CD14-positive monocyte (primary cell): Measurements from ENCODE around the gene IKZF3. TPM values are rescaled to one million over a fixed set of nuclear protein-coding genes. Genes with fewer than 3 reads are reported as not detected.
A peak's percentile ranks its signal among the peaks of the same experiment; 100 is the strongest.

Experiments
- DNase-seq, 3 donors: peaks; one replicate each; pipeline ENCODE4 v3.0.0-alpha.2; 2011 to 2022
- H2AFZ ChIP-seq: 2 replicates; pipeline ENCODE4 v1.6.0; 2012; ENCODE audit warnings: mild to moderate bottlenecking, low read depth, low read length, inconsistent platforms; ENCODE audit not compliant: insufficient read depth, poor library complexity, severe bottlenecking
- H3K27ac ChIP-seq, 2 donors: 1 replicate in 1 of 2; 2 replicates in 1 of 2; pipeline ENCODE4 v1.5.1; 2012 to 2013; ENCODE audit warnings: low read length in 2 of 2, control low read depth in 1 of 2, inconsistent platforms in 1 of 2, low read depth in 1 of 2, mild to moderate bottlenecking in 1 of 2
- H3K27me3 ChIP-seq, 2 donors: one replicate each; pipeline versions ENCODE4 v1.6.0 to v1.6.1; 2011 to 2013; ENCODE audit warnings: low read length in 2 of 2; ENCODE audit not compliant: control insufficient read depth in 2 of 2, insufficient read depth in 2 of 2
- H3K36me3 ChIP-seq, 2 donors: replicated peaks in 1 of 2; 1 replicate in 1 of 2; 2 replicates in 1 of 2; pipeline versions ENCODE4 v1.5.1 to v1.6.1; 2012 to 2013; ENCODE audit warnings: low read length in 2 of 2, control low read depth in 1 of 2, inconsistent platforms in 1 of 2, mild to moderate bottlenecking in 1 of 2; ENCODE audit not compliant: insufficient read depth in 2 of 2, control insufficient read depth in 1 of 2
- H3K4me1 ChIP-seq, 2 donors: 1 replicate in 1 of 2; 2 replicates in 1 of 2; pipeline versions ENCODE4 v1.5.1 to v1.6.1; 2012 to 2013; ENCODE audit warnings: low read length in 2 of 2, control low read depth in 1 of 2, inconsistent platforms in 1 of 2, mild to moderate bottlenecking in 1 of 2, moderate library complexity in 1 of 2; ENCODE audit not compliant: insufficient read depth in 2 of 2, control insufficient read depth in 1 of 2
- H3K4me2 ChIP-seq: replicated peaks from 2 replicates; pipeline ENCODE3; 2012; ENCODE audit warnings: low read length, moderate library complexity, mild to moderate bottlenecking; ENCODE audit not compliant: poor library complexity, severe bottlenecking; ENCODE audit errors: extremely low read depth
- H3K4me3 ChIP-seq, 3 experiments: fragments of 200-600 bp in 1 of 3; sonication (generic) in 1 of 3; replicated peaks in 1 of 3; 1 replicate in 2 of 3; 2 replicates in 1 of 3; pipeline ENCODE4 v1.5.1; 2011 to 2013; ENCODE audit warnings: low read length in 3 of 3, mild to moderate bottlenecking in 3 of 3, control low read depth in 2 of 3, low read depth in 2 of 3, inconsistent platforms in 1 of 3, moderate library complexity in 1 of 3
- H3K79me2 ChIP-seq: 2 replicates; pipeline ENCODE4 v1.6.0; 2012; ENCODE audit warnings: mild to moderate bottlenecking, control low read depth, inconsistent platforms, low read length, moderate library complexity; ENCODE audit not compliant: insufficient read depth
- H3K9ac ChIP-seq: 2 replicates; pipeline ENCODE4 v1.6.0; 2017; ENCODE audit warnings: low read length, mild to moderate bottlenecking; ENCODE audit not compliant: insufficient read depth, poor library complexity, severe bottlenecking
- H3K9me3 ChIP-seq, 2 donors: replicated peaks in 1 of 2; 1 replicate in 1 of 2; 2 replicates in 1 of 2; pipeline versions ENCODE4 v1.5.1 to v1.6.1; 2012 to 2013; ENCODE audit warnings: low read length in 2 of 2, control low read depth in 1 of 2; ENCODE audit not compliant: control insufficient read depth in 1 of 2, insufficient read depth in 1 of 2
- H4K20me1 ChIP-seq: 2 replicates; pipeline ENCODE4 v1.6.0; 2012; ENCODE audit warnings: mild to moderate bottlenecking, low read length, control low read depth, moderate library complexity; ENCODE audit not compliant: insufficient read depth
- H3K27ac Mint-ChIP-seq, 7 donors: one replicate each; pipeline ENCODE4 v1.8.0; 2020; ENCODE audit warnings: mild to moderate bottlenecking in 7 of 7, mixed read lengths in 7 of 7, moderate library complexity in 6 of 7, inconsistent platforms in 2 of 7
- H3K27me3 Mint-ChIP-seq, 3 donors: one replicate each; pipeline ENCODE4 v1.8.0; 2021 to 2022; ENCODE audit warnings: low read depth in 3 of 3, mild to moderate bottlenecking in 3 of 3, mixed read lengths in 3 of 3, moderate library complexity in 3 of 3, inconsistent platforms in 1 of 3
- H3K36me3 Mint-ChIP-seq, 2 donors: one replicate each; pipeline ENCODE4 v1.8.0; 2020; ENCODE audit warnings: mixed read lengths in 2 of 2, inconsistent platforms in 1 of 2, mild to moderate bottlenecking in 1 of 2
- H3K4me1 Mint-ChIP-seq: one replicate; pipeline ENCODE4 v1.8.0; 2020; ENCODE audit warnings: mild to moderate bottlenecking, mixed read lengths
- H3K4me3 Mint-ChIP-seq, 2 donors: one replicate each; pipeline ENCODE4 v1.8.0; 2020; ENCODE audit warnings: mild to moderate bottlenecking in 2 of 2, mixed read lengths in 2 of 2, moderate library complexity in 1 of 2
- H3K9me3 Mint-ChIP-seq, 7 donors: one replicate each; pipeline ENCODE4 v1.8.0; 2020 to 2022; ENCODE audit warnings: mixed read lengths in 7 of 7, mild to moderate bottlenecking in 6 of 7, moderate library complexity in 6 of 7, inconsistent platforms in 2 of 7
- CTCF ChIP-seq: fragments of 200-600 bp; IDR thresholded peaks from one replicate; pipeline ENCODE4 v1.8.0; 2022; ENCODE audit warnings: antibody characterized with exemption, mild to moderate bottlenecking
- WGBS: methylation state at CpG from one replicate; pipeline ENCODE4 v1.1.5; 2013; ENCODE audit warnings: missing lambda C conversion rate; ENCODE audit not compliant: insufficient coverage; 5-methylcytosine and 5-hydroxymethylcytosine counted together
- intact Hi-C, 2 donors: fragments of 100-400 bp; cut with micrococcal nuclease; formaldehyde crosslinking; loops; one replicate each; pipeline versions ENCODE4 v1.15.0 to v1.15.1; 2023
- polyA plus RNA-seq, 3 donors: library from polyadenylated mRNA; depleted of rRNA in 1 of 3; unstranded in 2 of 3; stranded (reverse) in 1 of 3; fragments of 300-500 nt in 2 of 3; fragments of >200 nt in 1 of 3; fragmentation: Illumina TruSeq in 2 of 3; gene quantifications; 1 replicate in 2 of 3; 2 replicates in 1 of 3; pipeline ENCODE4 v1.2.3, GENCODE V29; 2012 to 2021

Gene IKZF3
- polyA plus RNA-seq, 3 donors = 0.05 to 0.15 (median 0.05) TPM

DNA sequence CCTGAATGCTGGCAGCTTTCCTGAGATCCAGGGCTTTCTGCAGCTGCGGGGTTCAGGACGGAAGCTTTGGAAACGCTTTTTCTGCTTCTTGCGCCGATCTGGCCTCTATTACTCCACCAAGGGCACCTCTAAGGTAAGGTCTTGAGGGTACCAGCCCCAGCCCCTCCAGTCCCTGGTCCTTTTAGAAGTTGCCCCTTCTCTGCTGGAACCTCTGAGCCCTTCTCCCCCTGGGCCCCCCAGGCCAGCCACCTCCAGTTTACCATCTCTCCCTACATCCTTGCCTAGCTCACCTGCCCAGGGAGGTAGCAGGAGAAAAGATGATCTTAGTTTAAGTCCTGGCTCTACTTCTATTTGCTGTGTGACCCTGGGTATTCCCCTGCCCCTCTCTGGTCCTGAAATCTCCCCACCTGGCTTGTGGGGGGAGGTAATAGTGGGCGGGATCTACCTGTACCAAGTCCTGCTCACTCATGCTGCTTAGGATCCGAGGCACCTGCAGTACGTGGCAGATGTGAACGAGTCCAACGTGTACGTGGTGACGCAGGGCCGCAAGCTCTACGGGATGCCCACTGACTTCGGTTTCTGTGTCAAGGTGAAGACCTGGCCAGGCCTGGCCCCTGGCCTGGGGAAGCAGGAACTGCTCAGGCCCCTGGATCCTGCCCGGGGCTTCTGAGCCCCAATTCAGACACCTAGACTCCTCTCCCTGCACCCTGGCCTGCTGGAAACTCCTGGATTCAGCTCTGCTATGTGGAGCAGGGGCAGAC, 119.9 kb downstream of the IKZF3 start:
- Histone ChIP-seq H3K4me3 (no peak overlapping the region), H3K36me3 (no peaks in the 10 kb centered on the region), H4K20me1 (no peaks in the 10 kb centered on the region), H3K9ac (no peak overlapping the region), H3K4me2 (no peak overlapping the region), H3K79me2 (no peaks in the 10 kb centered on the region), H3K9me3 (peaks cover 0 to 7% of the 10 kb centered on the region in 2 donors), H3K4me1 (peaks cover 5% of the 10 kb centered on the region in 2 donors), H3K27me3 (peaks cover 10 to 30% of the 10 kb centered on the region in 2 donors), H3K27ac (no peak overlapping the region), H2AFZ (no peak overlapping the region)
- intact Hi-C loops = no loop called here
- peak overlapping the region in 1 of 2 donors; percentile 21 for H3K4me3 Mint-ChIP-seq
- TF ChIP-seq CTCF = no peak
- peaks cover 4% of the 10 kb centered on the region for H3K4me1 Mint-ChIP-seq
- H3K9me3 Mint-ChIP-seq = peaks cover 0 to 7% (median 3%) of the 10 kb centered on the region in 7 donors
- H3K36me3 Mint-ChIP-seq = peaks cover 0 to 5% of the 10 kb centered on the region in 2 donors
- H3K27ac Mint-ChIP-seq = peak overlapping the region in 1 of 7 donors; percentile 40
- 92% methylated on average over 15 of the region's 16 CpGs for WGBS
- DNase-seq = no peak
- H3K27me3 Mint-ChIP-seq = peaks cover 35 to 60% (median 48%) of the 10 kb centered on the region in 3 donors

DNA sequence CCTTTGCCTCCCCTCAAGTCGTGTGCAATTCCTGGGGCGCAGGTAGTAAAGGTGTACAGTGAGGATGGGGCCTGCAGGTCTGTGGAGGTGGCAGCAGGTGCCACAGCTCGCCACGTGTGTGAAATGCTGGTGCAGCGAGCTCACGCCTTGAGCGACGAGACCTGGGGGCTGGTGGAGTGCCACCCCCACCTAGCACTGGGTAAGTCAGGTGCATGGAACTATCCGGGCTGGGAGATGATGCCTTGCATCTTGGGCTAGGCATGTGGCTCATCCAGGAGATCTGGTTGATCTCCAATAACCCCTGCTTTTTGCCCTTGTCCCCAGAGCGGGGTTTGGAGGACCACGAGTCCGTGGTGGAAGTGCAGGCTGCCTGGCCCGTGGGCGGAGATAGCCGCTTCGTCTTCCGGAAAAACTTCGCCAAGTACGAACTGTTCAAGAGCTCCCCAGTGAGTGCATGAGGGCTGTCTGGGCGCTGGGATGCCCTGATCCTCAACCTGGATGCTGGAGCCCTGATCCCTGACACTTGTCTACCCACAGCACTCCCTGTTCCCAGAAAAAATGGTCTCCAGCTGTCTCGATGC, 121.2 kb downstream of the IKZF3 start:
- no peaks in the 10 kb centered on the region for H3K36me3 ChIP-seq
- H3K9me3 ChIP-seq = peaks cover 0 to 9% of the 10 kb centered on the region in 2 donors
- H3K4me2 ChIP-seq = no peak overlapping the region
- Mint-ChIP-seq H3K9me3 (peaks cover 0 to 11% (median 3%) of the 10 kb centered on the region in 7 donors), H3K4me1 (peaks cover 13% of the 10 kb centered on the region), H3K27me3 (peaks cover 46 to 71% (median 60%) of the 10 kb centered on the region in 3 donors), H3K36me3 (peaks cover 0 to 5% of the 10 kb centered on the region in 2 donors), H3K4me3 (peak overlapping the region in 1 of 2 donors; percentile 35), H3K27ac (no peak overlapping the region)
- H3K9ac ChIP-seq = no peak overlapping the region
- intact Hi-C loops = no loop called here
- no peak for DNase-seq
- no peak overlapping the region for H2AFZ ChIP-seq
- no peak overlapping the region for H3K4me3 ChIP-seq
- H3K4me1 ChIP-seq = peaks cover 10 to 14% of the 10 kb centered on the region in 2 donors
- no peak for TF ChIP-seq CTCF
- H3K27me3 ChIP-seq = peaks cover 20 to 42% of the 10 kb centered on the region in 2 donors
- H3K79me2 ChIP-seq = no peaks in the 10 kb centered on the region
- WGBS = 96% methylated on average over 19 of the region's 21 CpGs
- no peak overlapping the region for H3K27ac ChIP-seq
- no peaks in the 10 kb centered on the region for H4K20me1 ChIP-seq
